Esophagus muscularis mucosa (tissue), 4 donors: ENCODE results near the gene PDCL3.

Experiments
- EP300 ChIP-seq: sonication (generic); formaldehyde crosslinking; IDR thresholded peaks from one replicate; pipeline ENCODE4 v1.6.1; 2017; ENCODE audit warnings: antibody characterized with exemption
- POLR2A ChIP-seq: fragments of 450-650 bp; IDR thresholded peaks from one replicate; pipeline ENCODE4 v1.6.1; 2017; ENCODE audit warnings: antibody characterized with exemption, moderate library complexity, mild to moderate bottlenecking, low read depth
- POLR2AphosphoS5 ChIP-seq, 2 donors: sonication (generic); formaldehyde crosslinking; IDR thresholded peaks; one replicate each; pipeline ENCODE4 v1.6.1; 2017; ENCODE audit warnings: antibody characterized with exemption in 2 of 2
- TF ChIP-seq, protein P1 (sequence below), 3 experiments: fragments of 200-600 bp in 2 of 3; fragments of 450-650 bp in 1 of 3; sonication (generic) in 2 of 3; IDR thresholded peaks; one replicate each; pipeline ENCODE4 v1.5.1; 2017 to 2019; ENCODE audit warnings: antibody characterized with exemption in 3 of 3, mild to moderate bottlenecking in 2 of 3, moderate library complexity in 1 of 3

DNA sequence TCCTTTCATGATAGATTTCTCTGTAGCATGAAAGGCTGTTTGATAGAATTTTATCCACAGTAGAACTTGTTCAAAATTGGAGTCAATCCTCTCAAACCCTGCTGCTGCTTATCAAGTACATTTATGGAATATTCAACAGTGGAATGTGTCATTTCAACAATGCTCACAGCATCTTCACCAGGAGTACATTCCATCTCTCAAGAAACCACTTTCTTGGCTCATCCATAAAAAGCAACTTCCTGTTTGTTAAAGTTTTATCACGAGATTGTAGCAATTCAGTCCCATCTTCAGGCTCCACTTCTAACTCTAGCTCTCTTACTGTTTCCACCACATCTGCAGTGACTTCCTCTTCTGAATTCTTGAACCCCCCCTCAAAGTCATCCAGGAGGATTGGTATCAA lies 29.4 kb downstream of the PDCL3 start:
- no peak for TF ChIP-seq POLR2A
- TF ChIP-seq, protein P1, sequence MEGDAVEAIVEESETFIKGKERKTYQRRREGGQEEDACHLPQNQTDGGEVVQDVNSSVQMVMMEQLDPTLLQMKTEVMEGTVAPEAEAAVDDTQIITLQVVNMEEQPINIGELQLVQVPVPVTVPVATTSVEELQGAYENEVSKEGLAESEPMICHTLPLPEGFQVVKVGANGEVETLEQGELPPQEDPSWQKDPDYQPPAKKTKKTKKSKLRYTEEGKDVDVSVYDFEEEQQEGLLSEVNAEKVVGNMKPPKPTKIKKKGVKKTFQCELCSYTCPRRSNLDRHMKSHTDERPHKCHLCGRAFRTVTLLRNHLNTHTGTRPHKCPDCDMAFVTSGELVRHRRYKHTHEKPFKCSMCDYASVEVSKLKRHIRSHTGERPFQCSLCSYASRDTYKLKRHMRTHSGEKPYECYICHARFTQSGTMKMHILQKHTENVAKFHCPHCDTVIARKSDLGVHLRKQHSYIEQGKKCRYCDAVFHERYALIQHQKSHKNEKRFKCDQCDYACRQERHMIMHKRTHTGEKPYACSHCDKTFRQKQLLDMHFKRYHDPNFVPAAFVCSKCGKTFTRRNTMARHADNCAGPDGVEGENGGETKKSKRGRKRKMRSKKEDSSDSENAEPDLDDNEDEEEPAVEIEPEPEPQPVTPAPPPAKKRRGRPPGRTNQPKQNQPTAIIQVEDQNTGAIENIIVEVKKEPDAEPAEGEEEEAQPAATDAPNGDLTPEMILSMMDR (IDR thresholded peaks at IDR 0.05): no peak
- TF ChIP-seq POLR2AphosphoS5 (IDR thresholded peaks at IDR 0.05): no peak
- no peak for TF ChIP-seq EP300
